PC-9 (cell line): ENCODE data around the gene MYO18A.
"Not testable (repeated sequence)": the region's sequence is repeated elsewhere in the genome, so short reads cannot be mapped to it uniquely, and the experiment has no call there.

Experiments
- EZH2 ChIP-seq: fragments of 200-600 bp; sonication (generic); IDR thresholded peaks from 2 replicates; pipeline ENCODE4 v1.8.0; 2017; ENCODE audit warnings: antibody characterized with exemption, low read depth
- TF ChIP-seq, protein P1 (sequence below): fragments of 200-600 bp; sonication (generic); conservative IDR thresholded peaks from 2 replicates; pipeline ENCODE4 v1.6.1; 2017; ENCODE audit warnings: mixed run types, antibody characterized with exemption, mild to moderate bottlenecking, moderate library complexity

GRCh38 chr17:29147228-29147627, 33.0 kb downstream of the MYO18A start:
- TF ChIP-seq, protein P1, sequence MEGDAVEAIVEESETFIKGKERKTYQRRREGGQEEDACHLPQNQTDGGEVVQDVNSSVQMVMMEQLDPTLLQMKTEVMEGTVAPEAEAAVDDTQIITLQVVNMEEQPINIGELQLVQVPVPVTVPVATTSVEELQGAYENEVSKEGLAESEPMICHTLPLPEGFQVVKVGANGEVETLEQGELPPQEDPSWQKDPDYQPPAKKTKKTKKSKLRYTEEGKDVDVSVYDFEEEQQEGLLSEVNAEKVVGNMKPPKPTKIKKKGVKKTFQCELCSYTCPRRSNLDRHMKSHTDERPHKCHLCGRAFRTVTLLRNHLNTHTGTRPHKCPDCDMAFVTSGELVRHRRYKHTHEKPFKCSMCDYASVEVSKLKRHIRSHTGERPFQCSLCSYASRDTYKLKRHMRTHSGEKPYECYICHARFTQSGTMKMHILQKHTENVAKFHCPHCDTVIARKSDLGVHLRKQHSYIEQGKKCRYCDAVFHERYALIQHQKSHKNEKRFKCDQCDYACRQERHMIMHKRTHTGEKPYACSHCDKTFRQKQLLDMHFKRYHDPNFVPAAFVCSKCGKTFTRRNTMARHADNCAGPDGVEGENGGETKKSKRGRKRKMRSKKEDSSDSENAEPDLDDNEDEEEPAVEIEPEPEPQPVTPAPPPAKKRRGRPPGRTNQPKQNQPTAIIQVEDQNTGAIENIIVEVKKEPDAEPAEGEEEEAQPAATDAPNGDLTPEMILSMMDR = not testable (repeated sequence)
- not testable (repeated sequence) for TF ChIP-seq EZH2
